PC-3 (cell line): ENCODE measurements around the gene DNAJB2.

Experiments
- EZH2 ChIP-seq: fragments of 300-600 bp; sonication (generic); IDR thresholded peaks from one replicate; pipeline ENCODE4 v1.6.1; 2017; ENCODE audit warnings: antibody characterized with exemption, mild to moderate bottlenecking, low read length; ENCODE audit not compliant: unreplicated experiment
- EZH2phosphoT487 ChIP-seq: fragments of 300-600 bp; sonication (generic); IDR thresholded peaks from 2 replicates; pipeline ENCODE4 v1.6.1; 2018; ENCODE audit warnings: mild to moderate bottlenecking, antibody characterized with exemption, low read length, borderline replicate concordance

DNA sequence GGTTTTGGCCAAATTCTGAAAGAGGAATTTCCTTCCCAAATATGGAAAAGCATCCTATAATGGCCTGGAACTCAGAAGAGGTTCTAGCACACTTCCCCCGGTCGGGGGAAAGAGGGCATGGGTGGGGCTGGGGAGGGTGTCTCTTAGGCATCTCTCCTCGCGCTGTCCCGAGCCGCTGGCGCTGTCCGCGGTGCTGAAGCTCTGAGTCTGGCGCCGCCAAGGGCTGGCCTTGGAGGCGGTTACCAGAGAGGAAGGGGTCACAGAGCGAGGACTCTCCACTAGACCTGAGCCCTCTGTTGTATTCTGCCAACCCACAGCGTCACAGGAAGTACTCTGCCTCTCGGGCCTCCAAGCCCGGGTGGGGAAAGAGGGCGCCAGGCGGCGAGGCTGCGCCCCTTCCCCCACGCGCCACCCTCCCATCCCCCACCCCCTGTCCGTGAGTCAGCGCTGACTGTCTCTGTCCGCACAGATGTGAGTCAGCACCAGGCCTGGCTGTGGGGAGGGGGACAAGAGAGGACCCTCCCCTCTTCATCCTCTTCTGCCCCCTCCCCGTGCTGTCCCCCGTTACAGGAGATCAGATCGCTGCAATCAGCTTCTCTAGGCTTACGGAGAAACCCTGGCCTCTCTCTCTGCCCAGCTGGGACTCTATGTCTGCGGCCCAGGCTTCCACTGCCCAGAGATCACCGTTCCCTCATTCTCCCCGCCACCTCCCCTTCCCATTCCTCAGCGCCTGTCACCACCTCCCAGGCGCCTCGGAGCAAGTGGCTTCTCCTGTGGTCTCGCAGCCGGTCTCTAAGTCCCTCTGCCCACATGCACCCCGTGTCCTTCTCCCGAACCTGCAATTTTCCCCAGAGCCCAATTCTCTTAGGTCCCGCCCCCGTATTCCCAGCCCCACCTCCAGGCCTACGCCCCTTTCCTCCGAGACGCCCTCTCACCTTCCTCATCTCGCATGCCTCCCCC lies 29.3 kb downstream of the DNAJB2 start:
- TF ChIP-seq EZH2 (no peak), EZH2phosphoT487 (no peak)
